Measurements from ENCODE around the gene LZTR1.

Gene LZTR1

DNA sequence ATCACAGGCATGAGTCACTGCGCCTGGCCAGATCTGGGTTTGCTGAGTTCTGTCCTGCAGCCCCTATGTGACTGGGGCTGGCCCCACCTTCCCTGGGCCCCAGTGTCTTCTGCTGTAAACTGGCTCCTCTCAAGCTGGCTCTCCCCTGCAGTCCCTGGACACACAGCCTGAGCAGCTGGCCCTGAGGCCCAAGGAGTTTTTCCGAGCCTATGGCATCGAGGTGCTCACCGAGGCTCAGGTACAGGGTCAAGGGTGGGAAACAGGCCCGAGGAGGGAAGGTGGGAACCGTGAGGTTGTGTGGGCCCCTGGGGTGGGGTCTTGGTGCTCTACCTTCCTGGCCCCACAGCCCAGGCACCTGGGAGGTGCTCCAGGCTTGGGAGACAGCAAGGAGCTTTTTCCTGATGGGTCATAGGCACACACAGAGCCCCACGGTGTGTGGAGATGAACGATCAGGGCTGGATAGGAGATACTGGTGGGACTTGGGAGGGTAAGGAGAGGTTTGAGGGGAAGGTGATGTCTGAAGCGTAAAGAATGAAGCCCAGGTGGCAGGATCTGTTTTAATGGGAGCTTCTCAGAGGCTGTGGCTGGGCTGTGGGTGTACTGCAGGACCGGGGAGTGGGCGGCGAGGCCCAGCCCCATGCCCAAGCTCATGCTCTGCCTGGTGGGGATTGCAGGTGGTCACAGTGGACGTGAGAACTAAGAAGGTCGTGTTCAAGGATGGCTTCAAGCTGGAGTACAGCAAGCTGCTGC lies 6.4 kb upstream of the LZTR1 start:
- Histone ChIP-seq H3K27me3 (ENCODE audit: control insufficient read depth, insufficient read depth, low read length, poor library complexity, severe bottlenecking) (no peaks in the 10 kb centered on the region), H3K4me3 (ENCODE audit: insufficient read depth, low read depth, low read length) (no peak overlapping the region), H3K36me3 (ENCODE audit: control insufficient read depth, insufficient read depth, low read length) (peaks cover 6% of the 10 kb centered on the region), H3K4me1 (ENCODE audit: control insufficient read depth, insufficient read depth, low read length) (peaks cover 42% of the 10 kb centered on the region), H3K9me3 (ENCODE audit: control insufficient read depth, low read length) (no peaks in the 10 kb centered on the region), H3K27ac (ENCODE audit: insufficient read depth, low read depth, low read length, poor library complexity, severe bottlenecking) (no peak overlapping the region)
- 93% methylated on average over 14 of the region's 14 CpGs for WGBS, 2 experiments

GRCh38 chr22:20976291-20976877 lies 5.7 kb upstream of the LZTR1 start:
- Histone ChIP-seq H3K36me3 (ENCODE audit: control insufficient read depth, insufficient read depth, low read length) (peaks cover 6% of the 10 kb centered on the region), H3K27me3 (ENCODE audit: control insufficient read depth, insufficient read depth, low read length, poor library complexity, severe bottlenecking) (no peaks in the 10 kb centered on the region), H3K4me1 (ENCODE audit: control insufficient read depth, insufficient read depth, low read length) (peaks cover 40% of the 10 kb centered on the region), H3K4me3 (ENCODE audit: insufficient read depth, low read depth, low read length) (no peak overlapping the region), H3K9me3 (ENCODE audit: control insufficient read depth, low read length) (no peaks in the 10 kb centered on the region), H3K27ac (ENCODE audit: insufficient read depth, low read depth, low read length, poor library complexity, severe bottlenecking) (no peak overlapping the region)
- WGBS, 2 experiments: 88 to 91% methylated on average over 24 of the region's 24 CpGs

GRCh38 chr22:20977019-20977418 lies 5.1 kb upstream of the LZTR1 start:
- no peaks in the 10 kb centered on the region for H3K27me3 ChIP-seq (ENCODE audit: control insufficient read depth, insufficient read depth, low read length, poor library complexity, severe bottlenecking)
- H3K4me1 ChIP-seq (ENCODE audit: control insufficient read depth, insufficient read depth, low read length): peaks cover 37% of the 10 kb centered on the region
- WGBS, 2 experiments: 92 to 93% methylated on average over 11 of the region's 11 CpGs
- H3K9me3 ChIP-seq (ENCODE audit: control insufficient read depth, low read length): no peaks in the 10 kb centered on the region
- H3K4me3 ChIP-seq (ENCODE audit: insufficient read depth, low read depth, low read length): no peak overlapping the region
- no peak overlapping the region for H3K27ac ChIP-seq (ENCODE audit: insufficient read depth, low read depth, low read length, poor library complexity, severe bottlenecking)
- H3K36me3 ChIP-seq (ENCODE audit: control insufficient read depth, insufficient read depth, low read length): peaks cover 6% of the 10 kb centered on the region

- no peaks in the 10 kb centered on the region for H3K9me3 ChIP-seq (ENCODE audit: control insufficient read depth, low read length)
- H3K27me3 ChIP-seq (ENCODE audit: control insufficient read depth, insufficient read depth, low read length, poor library complexity, severe bottlenecking): no peaks in the 10 kb centered on the region
- no peak overlapping the region for H3K4me3 ChIP-seq (ENCODE audit: insufficient read depth, low read depth, low read length)
- WGBS, 2 experiments: 90 to 92% methylated on average over 17 of the region's 17 CpGs
- H3K27ac ChIP-seq (ENCODE audit: insufficient read depth, low read depth, low read length, poor library complexity, severe bottlenecking): no peak overlapping the region
- H3K36me3 ChIP-seq (ENCODE audit: control insufficient read depth, insufficient read depth, low read length): peaks cover 6% of the 10 kb centered on the region
- peaks cover 31% of the 10 kb centered on the region for H3K4me1 ChIP-seq (ENCODE audit: control insufficient read depth, insufficient read depth, low read length)
Observed at GRCh38 chr22:20977516-20978170, 4.5 kb upstream of the LZTR1 start.

DNA sequence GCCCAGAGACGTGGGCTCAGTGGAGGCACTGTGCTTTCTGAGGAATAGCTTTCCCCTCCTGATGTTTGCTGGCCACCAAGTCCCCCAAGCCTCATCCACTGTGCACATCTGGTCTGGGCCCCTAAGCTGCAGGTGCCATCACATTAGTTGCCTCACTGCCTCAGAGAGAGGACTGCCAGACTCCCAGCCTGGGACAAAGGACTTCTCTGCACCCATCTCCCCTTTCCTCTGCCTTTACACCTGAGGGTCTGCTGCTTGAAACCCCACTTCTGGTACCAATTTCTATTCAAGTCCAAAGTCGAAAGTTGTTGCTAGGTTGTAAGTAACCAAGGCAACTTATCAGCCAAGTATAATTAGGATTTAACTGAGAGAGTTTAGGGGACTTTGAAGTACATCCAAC lies 3.7 kb upstream of the LZTR1 start:
- peaks cover 6% of the 10 kb centered on the region for H3K36me3 ChIP-seq (ENCODE audit: control insufficient read depth, insufficient read depth, low read length)
- no peaks in the 10 kb centered on the region for H3K9me3 ChIP-seq (ENCODE audit: control insufficient read depth, low read length)
- no peak overlapping the region for H3K4me3 ChIP-seq (ENCODE audit: insufficient read depth, low read depth, low read length)
- WGBS, 2 experiments: 92 to 94% methylated on average over 2 of the region's 2 CpGs
- no peak overlapping the region for H3K27ac ChIP-seq (ENCODE audit: insufficient read depth, low read depth, low read length, poor library complexity, severe bottlenecking)
- no peaks in the 10 kb centered on the region for H3K27me3 ChIP-seq (ENCODE audit: control insufficient read depth, insufficient read depth, low read length, poor library complexity, severe bottlenecking)
- peaks cover 31% of the 10 kb centered on the region for H3K4me1 ChIP-seq (ENCODE audit: control insufficient read depth, insufficient read depth, low read length)

- Histone ChIP-seq H3K9me3 (ENCODE audit: control insufficient read depth, low read length) (no peaks in the 10 kb centered on the region), H3K4me3 (ENCODE audit: insufficient read depth, low read depth, low read length) (peak overlapping the region; percentile 21), H3K4me1 (ENCODE audit: control insufficient read depth, insufficient read depth, low read length) (peaks cover 22% of the 10 kb centered on the region), H3K27me3 (ENCODE audit: control insufficient read depth, insufficient read depth, low read length, poor library complexity, severe bottlenecking) (no peaks in the 10 kb centered on the region), H3K27ac (ENCODE audit: insufficient read depth, low read depth, low read length, poor library complexity, severe bottlenecking) (no peak overlapping the region), H3K36me3 (ENCODE audit: control insufficient read depth, insufficient read depth, low read length) (peaks cover 6% of the 10 kb centered on the region)
- 22 to 24% methylated on average over 39 of the region's 39 CpGs for WGBS, 2 experiments
Observed at GRCh38 chr22:20979243-20979809, 2.8 kb upstream of the LZTR1 start.

DNA sequence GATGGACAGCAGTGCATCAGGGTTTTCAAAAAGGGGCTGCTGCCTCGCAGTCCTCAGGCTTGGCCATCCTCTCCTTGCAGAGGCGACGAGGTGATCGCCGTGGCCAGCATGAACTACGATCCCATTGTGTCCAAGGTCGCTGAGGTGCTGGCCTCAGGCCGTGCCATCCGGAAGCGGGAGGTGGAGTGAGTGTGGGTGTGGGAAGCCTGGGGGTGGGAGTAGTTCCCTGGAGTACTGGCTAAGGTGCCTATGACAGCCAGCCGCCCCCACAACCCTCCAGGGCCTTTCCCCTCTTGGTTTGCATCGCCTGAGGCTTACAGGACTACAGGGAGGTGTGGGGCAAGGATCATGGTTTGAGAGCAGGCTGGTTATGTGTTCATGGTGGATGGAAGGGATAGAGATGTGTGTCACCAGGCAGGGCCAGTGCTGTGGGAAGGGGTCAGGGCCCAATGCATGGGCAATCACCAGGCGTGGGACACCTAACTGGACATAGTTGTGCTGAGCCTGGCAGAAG lies 2.1 kb upstream of the LZTR1 start:
- no peaks in the 10 kb centered on the region for H3K27me3 ChIP-seq (ENCODE audit: control insufficient read depth, insufficient read depth, low read length, poor library complexity, severe bottlenecking)
- 72 to 76% methylated on average over 13 of the region's 13 CpGs for WGBS, 2 experiments
- peaks cover 6% of the 10 kb centered on the region for H3K36me3 ChIP-seq (ENCODE audit: control insufficient read depth, insufficient read depth, low read length)
- H3K27ac ChIP-seq (ENCODE audit: insufficient read depth, low read depth, low read length, poor library complexity, severe bottlenecking): no peak overlapping the region
- H3K9me3 ChIP-seq (ENCODE audit: control insufficient read depth, low read length): no peaks in the 10 kb centered on the region
- H3K4me3 ChIP-seq (ENCODE audit: insufficient read depth, low read depth, low read length): peak overlapping the region; percentile 21
- H3K4me1 ChIP-seq (ENCODE audit: control insufficient read depth, insufficient read depth, low read length): peaks cover 22% of the 10 kb centered on the region

GRCh38 chr22:20980523-20980922 lies 1.6 kb upstream of the LZTR1 start:
- WGBS, 2 experiments: 91 to 95% methylated on average over 4 of the region's 4 CpGs

DNA sequence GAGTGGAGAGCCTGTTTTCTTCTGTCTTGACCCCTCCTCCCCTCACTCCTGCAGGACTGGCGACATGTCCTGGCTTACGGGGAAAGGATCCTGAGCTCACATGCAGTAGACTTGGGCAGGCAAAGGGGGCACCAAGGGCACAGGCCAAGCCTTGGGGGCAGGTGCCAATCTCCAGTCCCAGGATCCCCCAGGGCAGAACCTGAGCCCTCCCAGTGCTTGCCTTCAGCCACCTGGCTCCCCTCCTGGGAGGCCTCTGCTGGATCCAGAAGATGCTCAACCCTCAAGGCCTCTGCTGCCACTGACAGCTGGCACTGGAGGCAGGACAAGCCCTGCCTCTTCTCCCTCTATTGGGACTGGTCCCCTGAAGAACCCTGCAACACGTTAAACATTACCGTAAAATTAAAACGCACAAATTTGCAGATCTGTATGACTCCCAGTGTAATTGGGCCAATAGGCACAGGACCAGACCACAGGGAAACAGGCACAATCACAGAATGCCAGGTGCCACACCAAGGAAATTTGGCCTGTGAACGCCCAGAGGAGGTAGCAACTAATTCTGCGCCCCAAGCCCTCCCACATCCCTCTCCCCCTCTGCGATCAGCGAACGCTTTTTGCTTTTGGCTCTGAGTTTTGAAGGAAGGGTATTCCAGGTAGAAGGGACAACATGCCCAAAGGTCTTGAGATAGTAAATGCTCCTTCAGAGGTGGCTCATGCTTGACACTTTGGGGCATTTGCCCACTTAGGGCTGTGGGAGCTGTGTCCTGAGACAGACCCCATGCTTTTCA lies 967 bp upstream of the LZTR1 start:
- 82% methylated on average over 10 of the region's 10 CpGs for WGBS, 2 experiments
- peaks cover 22% of the 10 kb centered on the region for H3K4me1 ChIP-seq (ENCODE audit: control insufficient read depth, insufficient read depth, low read length)
- H3K27ac ChIP-seq (ENCODE audit: insufficient read depth, low read depth, low read length, poor library complexity, severe bottlenecking): no peak overlapping the region
- H3K27me3 ChIP-seq (ENCODE audit: control insufficient read depth, insufficient read depth, low read length, poor library complexity, severe bottlenecking): no peaks in the 10 kb centered on the region
- peak overlapping the region; percentile 82 for H3K4me3 ChIP-seq (ENCODE audit: insufficient read depth, low read depth, low read length)
- H3K36me3 ChIP-seq (ENCODE audit: control insufficient read depth, insufficient read depth, low read length): peaks cover 14% of the 10 kb centered on the region
- no peaks in the 10 kb centered on the region for H3K9me3 ChIP-seq (ENCODE audit: control insufficient read depth, low read length)

More at GRCh38 chr22:20980523-20980922, 1.6 kb upstream of the LZTR1 start:
- Histone ChIP-seq H3K36me3 (ENCODE audit: control insufficient read depth, insufficient read depth, low read length) (peaks cover 8% of the 10 kb centered on the region), H3K9me3 (ENCODE audit: control insufficient read depth, low read length) (no peaks in the 10 kb centered on the region), H3K27me3 (ENCODE audit: control insufficient read depth, insufficient read depth, low read length, poor library complexity, severe bottlenecking) (no peaks in the 10 kb centered on the region), H3K4me1 (ENCODE audit: control insufficient read depth, insufficient read depth, low read length) (peaks cover 22% of the 10 kb centered on the region), H3K4me3 (ENCODE audit: insufficient read depth, low read depth, low read length) (no peak overlapping the region), H3K27ac (ENCODE audit: insufficient read depth, low read depth, low read length, poor library complexity, severe bottlenecking) (no peak overlapping the region)
